Measurements from ENCODE around the gene LCN15. TPM values are rescaled to one million over a fixed set of nuclear protein-coding genes. Genes with fewer than 3 reads are reported as not detected.

LCN15 gene
- total and polyA plus RNA-seq, 2 of the 13 experiments (the other 11 are each of a cell fraction or from before 2014, with no cell fraction given): 1.3 to 53.7 TPM

DNA sequence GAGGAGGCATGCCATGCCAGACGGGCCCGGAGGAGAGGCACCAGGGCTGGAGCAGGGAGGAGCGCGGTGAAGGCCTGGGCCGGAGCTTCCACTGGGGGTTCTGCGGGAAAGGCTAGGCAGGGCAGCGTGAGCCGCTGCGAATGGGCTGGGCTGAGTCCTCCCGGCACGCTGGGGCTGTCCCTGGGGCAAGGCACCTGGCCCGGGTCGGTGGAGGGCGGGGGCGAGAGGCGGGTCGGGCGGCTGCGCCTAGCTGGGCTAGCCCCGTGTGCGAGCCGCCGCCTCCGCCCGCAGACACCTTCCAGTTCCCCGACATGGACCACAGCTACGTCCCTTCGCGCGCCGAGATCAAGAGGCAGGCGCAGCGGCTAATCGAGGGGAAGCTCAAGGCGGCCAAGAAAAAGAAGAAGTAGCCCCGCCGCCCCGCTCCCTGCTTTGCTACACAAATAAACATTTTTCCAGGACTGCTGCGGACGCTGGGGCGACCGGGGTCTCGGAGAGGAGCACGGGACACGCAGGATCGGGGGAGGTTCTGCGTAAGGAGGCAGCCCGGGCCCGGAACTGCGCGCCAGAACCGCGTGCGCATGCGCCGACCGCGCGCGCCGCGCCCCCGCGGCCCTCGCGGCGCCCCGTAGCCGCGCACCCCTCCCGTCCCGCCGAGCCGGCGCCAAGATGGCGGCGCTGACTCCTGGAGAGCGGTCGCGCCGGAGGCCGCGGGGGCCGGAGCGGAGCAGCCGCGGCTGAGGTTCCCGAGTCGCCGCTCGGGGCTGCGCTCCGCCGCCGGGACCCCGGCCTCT, 43.2 kb upstream of the LCN15 start, which contains the start of gene RABL6 (continued):
- no peak for TF ChIP-seq HOXA9 (CRISPR knock-in tag; IDR thresholded peaks at IDR 0.05; ENCODE audit: borderline replicate concordance)
- no peak for TF ChIP-seq REXO4 (CRISPR knock-in tag; IDR thresholded peaks at IDR 0.05; ENCODE audit: borderline replicate concordance)
- TF ChIP-seq DZIP1 (CRISPR knock-in tag; IDR thresholded peaks at IDR 0.05): peak; percentile 70; the same call in 1 of the 2 replicates
- TF ChIP-seq, protein P1, sequence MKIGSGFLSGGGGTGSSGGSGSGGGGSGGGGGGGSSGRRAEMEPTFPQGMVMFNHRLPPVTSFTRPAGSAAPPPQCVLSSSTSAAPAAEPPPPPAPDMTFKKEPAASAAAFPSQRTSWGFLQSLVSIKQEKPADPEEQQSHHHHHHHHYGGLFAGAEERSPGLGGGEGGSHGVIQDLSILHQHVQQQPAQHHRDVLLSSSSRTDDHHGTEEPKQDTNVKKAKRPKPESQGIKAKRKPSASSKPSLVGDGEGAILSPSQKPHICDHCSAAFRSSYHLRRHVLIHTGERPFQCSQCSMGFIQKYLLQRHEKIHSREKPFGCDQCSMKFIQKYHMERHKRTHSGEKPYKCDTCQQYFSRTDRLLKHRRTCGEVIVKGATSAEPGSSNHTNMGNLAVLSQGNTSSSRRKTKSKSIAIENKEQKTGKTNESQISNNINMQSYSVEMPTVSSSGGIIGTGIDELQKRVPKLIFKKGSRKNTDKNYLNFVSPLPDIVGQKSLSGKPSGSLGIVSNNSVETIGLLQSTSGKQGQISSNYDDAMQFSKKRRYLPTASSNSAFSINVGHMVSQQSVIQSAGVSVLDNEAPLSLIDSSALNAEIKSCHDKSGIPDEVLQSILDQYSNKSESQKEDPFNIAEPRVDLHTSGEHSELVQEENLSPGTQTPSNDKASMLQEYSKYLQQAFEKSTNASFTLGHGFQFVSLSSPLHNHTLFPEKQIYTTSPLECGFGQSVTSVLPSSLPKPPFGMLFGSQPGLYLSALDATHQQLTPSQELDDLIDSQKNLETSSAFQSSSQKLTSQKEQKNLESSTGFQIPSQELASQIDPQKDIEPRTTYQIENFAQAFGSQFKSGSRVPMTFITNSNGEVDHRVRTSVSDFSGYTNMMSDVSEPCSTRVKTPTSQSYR (CRISPR knock-in tag; IDR thresholded peaks at IDR 0.05; ENCODE audit: borderline replicate concordance): no peak
- no peak for TF ChIP-seq ZNF180 (CRISPR knock-in tag; IDR thresholded peaks at IDR 0.05; ENCODE audit: borderline replicate concordance, low read depth)
- peak; percentile 51; the same call in 1 of the 2 replicates for TF ChIP-seq ZNF674 (CRISPR knock-in tag; IDR thresholded peaks at IDR 0.05; ENCODE audit: low read depth)
- no peak for TF ChIP-seq ZNF17 (CRISPR knock-in tag; IDR thresholded peaks at IDR 0.05)
- TF ChIP-seq USF2 (IDR thresholded peaks at IDR 0.05; ENCODE audit: low read depth, low read length): no peak
- TF ChIP-seq USF2 (CRISPR knock-in tag; IDR thresholded peaks at IDR 0.05; ENCODE audit: borderline replicate concordance): peak; percentile 27; the same call in 1 of the 2 replicates
- no peak for TF ChIP-seq HBP1 (CRISPR knock-in tag; IDR thresholded peaks at IDR 0.05; ENCODE audit: low read depth)
- peak; percentile 16; the same call in 1 of the 2 replicates for TF ChIP-seq CBFB (CRISPR knock-in tag; IDR thresholded peaks at IDR 0.05)
- peak; percentile 66 for TF ChIP-seq POLR2AphosphoS5 (IDR thresholded peaks at IDR 0.05; ENCODE audit: low read depth, low read length)
- TF ChIP-seq HOXD1 (CRISPR knock-in tag; IDR thresholded peaks at IDR 0.05): no peak
- no peak for TF ChIP-seq ZNF451 (CRISPR knock-in tag; IDR thresholded peaks at IDR 0.05)
- no peak for TF ChIP-seq MBD4 (IDR thresholded peaks at IDR 0.05; ENCODE audit: borderline replicate concordance, low read length)
- TF ChIP-seq ZFX (CRISPR knock-in tag; IDR thresholded peaks at IDR 0.05; ENCODE audit: low read depth): peak; percentile 40; the same call in 1 of the 2 replicates
- TF ChIP-seq GTF2F1 (IDR thresholded peaks at IDR 0.05; ENCODE audit: low read length): no peak
- no peak for TF ChIP-seq ELF3 (CRISPR knock-in tag; IDR thresholded peaks at IDR 0.05)
- TF ChIP-seq DMAP1 (CRISPR knock-in tag; IDR thresholded peaks at IDR 0.05): peak; percentile 49; the same call in 1 of the 2 replicates
- no peak for TF ChIP-seq PHF5A (CRISPR knock-in tag; IDR thresholded peaks at IDR 0.05; ENCODE audit: low read depth, unreplicated experiment)
- no peak; the same call in none of the 2 replicates for TF ChIP-seq NRL (CRISPR knock-in tag; IDR thresholded peaks at IDR 0.05; ENCODE audit: borderline replicate concordance)
